MM.1S (cell line): Measurements from ENCODE around the gene FAM228B.

Source experiments
- DNase-seq: peaks from one replicate; pipeline ENCODE4 v3.0.0-alpha.2; 2015
- H2AFZ ChIP-seq: fragments of 300-600 bp; sonication (generic); 2 replicates; pipeline ENCODE4 v1.6.0; 2016; ENCODE audit warnings: antibody characterized with exemption, low read length
- H3F3A ChIP-seq: fragments of 300-600 bp; sonication (generic); 2 replicates; pipeline ENCODE4 v1.6.1; 2016; ENCODE audit warnings: mild to moderate bottlenecking, antibody characterized with exemption, low read length, moderate library complexity, mixed read lengths; ENCODE audit not compliant: insufficient read depth
- H3K27ac ChIP-seq: fragments of 300-600 bp; sonication (generic); 2 replicates; pipeline ENCODE4 v1.5.1; 2016; ENCODE audit warnings: mild to moderate bottlenecking, low read length
- H3K27me3 ChIP-seq: fragments of 300-600 bp; sonication (generic); replicated peaks from 2 replicates; pipeline ENCODE4 v1.6.0; 2016; ENCODE audit warnings: low read length; ENCODE audit not compliant: insufficient read depth
- H3K36me3 ChIP-seq: fragments of 300-600 bp; sonication (generic); replicated peaks from 2 replicates; pipeline ENCODE4 v1.6.1; 2016; ENCODE audit warnings: mild to moderate bottlenecking, low read length, mixed read lengths; ENCODE audit not compliant: insufficient read depth
- H3K4me1 ChIP-seq: fragments of 300-600 bp; sonication (generic); 2 replicates; pipeline ENCODE4 v1.6.1; 2016; ENCODE audit warnings: low read length, mixed read lengths
- H3K4me2 ChIP-seq: fragments of 300-600 bp; sonication (generic); 2 replicates; pipeline ENCODE4 v1.6.0; 2016; ENCODE audit warnings: low read depth, low read length
- H3K4me3 ChIP-seq: fragments of 300-600 bp; sonication (generic); 2 replicates; pipeline ENCODE4 v1.5.1; 2016; ENCODE audit warnings: low read length, mixed read lengths
- H3K79me2 ChIP-seq: fragments of 300-600 bp; sonication (generic); 2 replicates; pipeline ENCODE4 v1.6.1; 2016; ENCODE audit warnings: mixed run types, low read length, mixed read lengths
- H3K9ac ChIP-seq: fragments of 300-600 bp; sonication (generic); 2 replicates; pipeline ENCODE4 v1.6.1; 2016; ENCODE audit warnings: low read length, mixed read lengths
- H3K9me2 ChIP-seq: fragments of 300-600 bp; sonication (generic); replicated peaks from 2 replicates; pipeline ENCODE4 v1.6.1; 2016; ENCODE audit warnings: mild to moderate bottlenecking, low read length, mixed read lengths; ENCODE audit not compliant: insufficient read depth
- H3K9me3 ChIP-seq: fragments of 300-600 bp; sonication (generic); replicated peaks from 2 replicates; pipeline ENCODE4 v1.6.1; 2016; ENCODE audit warnings: mild to moderate bottlenecking, low read length, mixed read lengths; ENCODE audit not compliant: insufficient read depth
- H4K20me1 ChIP-seq: fragments of 300-600 bp; sonication (generic); 2 replicates; pipeline ENCODE4 v1.6.1; 2016; ENCODE audit warnings: mild to moderate bottlenecking, low read length, moderate library complexity, mixed read lengths; ENCODE audit not compliant: insufficient read depth
- CTCF ChIP-seq: fragments of 300-600 bp; sonication (generic); IDR thresholded peaks from 2 replicates; pipeline ENCODE4 v1.5.1; 2016; ENCODE audit warnings: antibody characterized with exemption, low read length, mixed read lengths
- EZH2 ChIP-seq: fragments of 300-600 bp; sonication (generic); optimal IDR thresholded peaks from 2 replicates; pipeline ENCODE3; 2017; ENCODE audit warnings: low read depth, mild to moderate bottlenecking, antibody characterized with exemption, low read length, mixed read lengths
- EZH2phosphoT487 ChIP-seq: fragments of 300-600 bp; sonication (generic); IDR thresholded peaks from 2 replicates; pipeline ENCODE4 v1.6.1; 2018; ENCODE audit warnings: antibody characterized with exemption, low read length

FAM228B gene

GRCh38 chr2:24077879-24078278 lies 45.4 kb upstream of the FAM228B start:
- Histone ChIP-seq H3K4me2 (peak overlapping the region; percentile 85), H3K36me3 (no peaks in the 10 kb centered on the region), H3K4me3 (peak overlapping the region; percentile 86), H4K20me1 (no peaks in the 10 kb centered on the region), H3K79me2 (peaks cover 30% of the 10 kb centered on the region), H3K27ac (0 out of 2 replicates have a peak overlapping the region, but pooled peaks have one; percentile 35), H3K9ac (peak overlapping the region; percentile 63; the same call in 1 of the 2 replicates), H3F3A (peaks cover 14% of the 10 kb centered on the region), H2AFZ (no peak overlapping the region), H3K4me1 (peaks cover 15% of the 10 kb centered on the region), H3K9me3 (no peaks in the 10 kb centered on the region), H3K9me2 (no peaks in the 10 kb centered on the region), H3K27me3 (no peaks in the 10 kb centered on the region)
- TF ChIP-seq CTCF (no peak), EZH2 (no peak), EZH2phosphoT487 (no peak)
- DNase-seq = no peak

GRCh38 chr2:24080701-24081100 lies 42.6 kb upstream of the FAM228B start:
- TF ChIP-seq EZH2phosphoT487 (no peak), CTCF (no peak), EZH2 (no peak)
- Histone ChIP-seq H3K4me3 (no peak overlapping the region), H3K4me2 (no peak overlapping the region), H4K20me1 (no peaks in the 10 kb centered on the region), H3F3A (peaks cover 29% of the 10 kb centered on the region), H3K9me2 (no peaks in the 10 kb centered on the region), H2AFZ (no peak overlapping the region), H3K9ac (no peak overlapping the region), H3K36me3 (no peaks in the 10 kb centered on the region), H3K9me3 (no peaks in the 10 kb centered on the region), H3K4me1 (peaks cover 15% of the 10 kb centered on the region), H3K27ac (no peak overlapping the region), H3K79me2 (peaks cover 4% of the 10 kb centered on the region), H3K27me3 (no peaks in the 10 kb centered on the region)
- DNase-seq = no peak

GRCh38 chr2:24082787-24083566 lies 40.3 kb upstream of the FAM228B start:
- no peak for TF ChIP-seq EZH2
- TF ChIP-seq CTCF = no peak
- no peak for TF ChIP-seq EZH2phosphoT487
- Histone ChIP-seq H3K36me3 (no peaks in the 10 kb centered on the region), H4K20me1 (no peaks in the 10 kb centered on the region), H3F3A (peaks cover 18% of the 10 kb centered on the region; the same call in 1 of the 2 replicates), H3K4me2 (peak overlapping the region; percentile 81), H3K79me2 (no peaks in the 10 kb centered on the region), H3K27me3 (no peaks in the 10 kb centered on the region), H3K9ac (peak overlapping the region; percentile 69; the same call in 1 of the 2 replicates), H3K9me2 (no peaks in the 10 kb centered on the region), H3K9me3 (no peaks in the 10 kb centered on the region), H3K27ac (peak overlapping the region; percentile 70; the same call in 1 of the 2 replicates), H3K4me3 (peak overlapping the region; percentile 89), H3K4me1 (peaks cover 9% of the 10 kb centered on the region; the same call in 1 of the 2 replicates), H2AFZ (peak overlapping the region; percentile 95)
- DNase-seq = no peak
